Measurements from ENCODE around the gene DRC7.

DNA sequence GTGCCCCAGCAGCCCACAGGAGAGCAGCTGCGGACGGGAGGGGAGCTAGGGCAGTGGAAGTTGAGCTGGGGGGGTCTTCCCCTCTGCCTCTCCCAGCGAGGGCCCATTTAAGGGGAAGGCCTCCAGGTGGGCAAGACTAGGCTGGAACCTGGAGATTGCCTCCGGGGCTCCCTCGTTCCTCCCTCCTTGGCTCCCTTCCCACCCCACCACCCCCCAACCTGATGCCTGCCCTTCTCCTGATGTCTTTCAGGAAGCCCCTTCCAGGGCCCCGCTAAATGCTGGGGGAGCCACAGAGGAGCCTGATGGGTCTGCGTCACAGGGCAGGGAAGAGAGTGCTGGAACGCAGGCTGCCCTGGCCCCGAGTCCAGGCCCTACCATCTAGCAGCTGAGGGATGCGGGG, 49.4 kb upstream of the DRC7 start:
- TF ChIP-seq POLR2AphosphoS5 (IDR thresholded peaks at IDR 0.05; ENCODE audit: low read depth, low read length): no peak
- TF ChIP-seq, protein P1, sequence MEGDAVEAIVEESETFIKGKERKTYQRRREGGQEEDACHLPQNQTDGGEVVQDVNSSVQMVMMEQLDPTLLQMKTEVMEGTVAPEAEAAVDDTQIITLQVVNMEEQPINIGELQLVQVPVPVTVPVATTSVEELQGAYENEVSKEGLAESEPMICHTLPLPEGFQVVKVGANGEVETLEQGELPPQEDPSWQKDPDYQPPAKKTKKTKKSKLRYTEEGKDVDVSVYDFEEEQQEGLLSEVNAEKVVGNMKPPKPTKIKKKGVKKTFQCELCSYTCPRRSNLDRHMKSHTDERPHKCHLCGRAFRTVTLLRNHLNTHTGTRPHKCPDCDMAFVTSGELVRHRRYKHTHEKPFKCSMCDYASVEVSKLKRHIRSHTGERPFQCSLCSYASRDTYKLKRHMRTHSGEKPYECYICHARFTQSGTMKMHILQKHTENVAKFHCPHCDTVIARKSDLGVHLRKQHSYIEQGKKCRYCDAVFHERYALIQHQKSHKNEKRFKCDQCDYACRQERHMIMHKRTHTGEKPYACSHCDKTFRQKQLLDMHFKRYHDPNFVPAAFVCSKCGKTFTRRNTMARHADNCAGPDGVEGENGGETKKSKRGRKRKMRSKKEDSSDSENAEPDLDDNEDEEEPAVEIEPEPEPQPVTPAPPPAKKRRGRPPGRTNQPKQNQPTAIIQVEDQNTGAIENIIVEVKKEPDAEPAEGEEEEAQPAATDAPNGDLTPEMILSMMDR (IDR thresholded peaks at IDR 0.05): no peak
- TF ChIP-seq TCF7L2 (IDR thresholded peaks at IDR 0.05; ENCODE audit: low read depth, low read length): no peak
- no peak for TF ChIP-seq REST (IDR thresholded peaks at IDR 0.05; ENCODE audit: insufficient read depth in 1 of 2, low read depth in 2 of 2, low read length in 1 of 2)
